Endometrial microvascular endothelial cells (primary cell): Measurements from ENCODE around the gene ZNF263. TPM values are rescaled to one million over a fixed set of nuclear protein-coding genes. Genes with fewer than 3 reads are reported as not detected.
"Not testable (repeated sequence)": the region's sequence is repeated elsewhere in the genome, so short reads cannot be mapped to it uniquely, and the experiment has no call there.

Source experiments
- in situ Hi-C: cut with HindIII; loops from 2 replicates; pipeline ENCODE4 v1.10.0; 2017; ENCODE audit warnings: low sequenced_read_pairs, low pct_unique_long_range_greater_than_20kb; ENCODE audit errors: inconsistent ontology term
- total RNA-seq: library from RNA; depleted of rRNA; stranded (reverse); fragments of >200 nt; gene quantifications from one replicate; pipeline ENCODE4 v1.2.3, GENCODE V29; 2015; ENCODE audit errors: inconsistent ontology term

Gene ZNF263
- total RNA-seq, 1 donor from 2014 or later: 44.5 TPM

DNA sequence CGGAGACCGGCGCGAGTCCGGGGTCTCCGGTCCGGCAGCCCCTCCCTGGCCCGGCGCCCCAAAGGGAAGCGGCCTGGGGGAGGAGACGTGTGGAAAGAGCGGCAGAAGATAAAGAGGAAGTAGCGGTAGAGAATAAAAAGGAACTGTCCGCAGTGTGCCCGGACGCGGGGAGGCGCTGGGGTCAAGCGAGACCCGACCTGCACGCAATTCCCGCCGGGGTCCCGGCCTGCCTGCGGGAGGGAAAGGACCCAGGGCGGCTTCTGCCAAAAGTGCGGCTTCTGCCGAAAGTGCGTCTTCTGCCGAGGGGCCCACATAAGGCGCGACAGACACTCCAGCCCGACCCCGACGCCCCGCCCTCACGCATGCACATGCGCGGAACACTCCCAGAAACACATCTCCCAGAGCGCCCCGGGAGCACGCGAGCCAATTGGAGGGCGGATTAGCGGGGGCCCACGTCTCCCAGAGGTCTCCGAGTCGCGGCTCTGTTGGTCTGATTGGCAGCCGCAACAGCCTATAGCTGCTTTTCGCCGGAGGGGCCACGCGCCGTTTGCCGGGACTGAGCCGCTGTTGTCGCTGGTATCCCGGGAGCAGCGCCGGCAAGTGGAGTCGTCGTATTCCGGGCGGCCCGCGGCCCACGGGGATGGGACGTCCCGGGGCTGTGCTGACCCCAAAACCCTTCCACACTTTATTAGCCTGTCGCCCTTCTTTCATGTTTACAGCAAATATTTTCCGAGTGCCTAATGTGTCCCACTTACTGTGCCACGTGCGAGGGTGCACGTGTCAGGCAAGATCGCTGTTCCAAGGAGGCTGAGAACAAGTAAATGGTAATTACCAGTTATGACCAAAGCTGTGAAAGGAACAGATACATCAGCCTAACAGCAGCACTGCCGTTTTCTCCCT is 18.9 kb upstream of the ZNF263 start:
- in situ Hi-C loops: no loop called here

GRCh38 chr16:3266873-3267537 is 16.3 kb upstream of the ZNF263 start:
- in situ Hi-C loops: no loop called here

- in situ Hi-C loops: no loop called here
These were observed 15.0 kb upstream of the ZNF263 start for GRCh38 chr16:3268294-3268693.

DNA sequence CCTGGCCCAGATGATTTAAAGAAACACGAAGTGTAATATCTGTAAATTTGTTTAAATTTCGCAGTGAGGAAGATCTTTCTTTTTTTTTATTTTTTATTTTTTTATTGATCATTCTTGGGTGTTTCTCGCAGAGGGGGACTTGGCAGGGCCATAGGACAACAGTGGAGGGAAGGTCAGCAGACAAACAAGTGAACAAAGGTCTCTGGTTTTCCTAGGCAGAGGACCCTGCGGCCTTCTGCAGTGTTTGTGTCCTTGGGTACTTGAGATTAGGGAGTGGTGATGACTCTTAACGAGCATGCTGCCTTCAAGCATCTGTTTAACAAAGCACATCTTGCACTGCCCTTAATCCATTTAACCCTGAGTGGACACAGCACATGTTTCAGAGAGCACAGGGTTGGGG is 12.6 kb upstream of the ZNF263 start:
- in situ Hi-C loops: not testable (repeated sequence)

DNA sequence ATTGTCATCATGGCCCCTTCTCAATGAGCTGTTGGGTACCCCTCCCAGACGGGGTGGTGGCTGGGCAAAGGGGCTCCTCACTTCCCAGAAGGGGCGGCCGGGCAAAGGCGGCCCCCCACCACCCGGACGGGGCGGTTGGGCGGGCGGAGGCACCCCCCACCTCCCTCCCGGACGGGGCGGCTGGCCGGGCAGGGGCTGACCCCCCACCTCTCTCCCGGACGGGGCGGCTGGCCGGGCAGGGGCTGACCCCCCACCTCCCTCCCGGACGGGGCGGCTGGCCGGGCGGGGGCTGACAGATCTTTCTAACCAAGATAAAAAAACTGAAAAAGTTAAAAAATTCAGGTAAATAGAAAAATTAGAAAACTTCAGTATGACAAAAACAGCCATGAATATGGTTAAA is 12.0 kb upstream of the ZNF263 start:
- in situ Hi-C loops: not testable (repeated sequence)

GRCh38 chr16:3274490-3274889 is 8.8 kb upstream of the ZNF263 start:
- in situ Hi-C loops: no loop called here

GRCh38 chr16:3274947-3275346 is 8.3 kb upstream of the ZNF263 start:
- in situ Hi-C loops: no loop called here

- in situ Hi-C loops: no loop called here
These were observed 6.6 kb upstream of the ZNF263 start for GRCh38 chr16:3276679-3277078.

GRCh38 chr16:3281222-3281820 is 2.0 kb upstream of the ZNF263 start:
- in situ Hi-C loops: no loop called here

- in situ Hi-C loops: no loop called here
These were observed 1.1 kb upstream of the ZNF263 start for GRCh38 chr16:3282103-3282729.

DNA sequence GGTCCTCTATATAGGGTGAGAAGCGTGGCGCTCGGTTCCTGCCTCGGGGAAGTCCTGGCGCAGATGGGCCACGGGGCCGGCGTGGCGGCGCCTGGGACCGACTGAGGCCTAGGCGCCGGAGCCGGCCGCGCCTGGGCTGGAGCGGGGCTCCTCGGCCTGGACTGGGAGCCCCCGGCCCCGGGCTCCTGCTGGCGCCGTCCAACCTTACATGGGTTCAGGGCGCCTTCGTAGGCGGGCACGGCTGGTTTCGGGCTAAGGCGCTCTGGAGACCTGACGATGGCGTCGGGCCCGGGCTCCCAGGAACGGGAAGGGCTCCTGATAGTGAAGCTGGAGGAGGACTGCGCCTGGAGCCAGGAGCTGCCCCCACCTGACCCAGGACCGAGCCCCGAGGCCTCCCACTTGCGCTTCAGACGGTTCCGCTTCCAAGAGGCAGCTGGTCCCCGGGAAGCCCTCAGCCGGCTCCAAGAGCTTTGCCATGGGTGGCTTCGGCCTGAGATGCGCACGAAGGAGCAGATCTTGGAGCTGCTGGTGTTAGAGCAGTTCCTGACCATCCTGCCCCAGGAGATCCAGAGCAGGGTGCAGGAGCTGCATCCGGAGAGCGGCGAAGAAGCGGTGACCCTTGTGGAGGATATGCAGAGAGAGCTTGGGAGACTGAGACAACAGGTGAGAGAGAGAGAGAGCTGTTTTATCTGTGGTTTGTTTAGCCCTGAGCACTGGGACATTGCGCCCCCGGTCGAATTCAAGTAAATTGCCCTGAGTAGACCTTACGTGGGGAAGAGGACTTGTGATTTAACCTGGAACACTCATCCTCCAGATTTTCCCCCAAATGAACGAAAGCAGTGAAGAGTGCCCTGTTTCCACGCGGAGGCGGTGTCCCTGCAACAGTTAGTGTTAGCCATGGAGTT is 504 bp downstream of the ZNF263 start:
- in situ Hi-C loops: no loop called here

- in situ Hi-C loops: no loop called here
These were observed 1.8 kb downstream of the ZNF263 start for GRCh38 chr16:3285131-3285530.

- in situ Hi-C loops: no loop called here
These were observed 6.8 kb downstream of the ZNF263 start for GRCh38 chr16:3289998-3290673.

DNA sequence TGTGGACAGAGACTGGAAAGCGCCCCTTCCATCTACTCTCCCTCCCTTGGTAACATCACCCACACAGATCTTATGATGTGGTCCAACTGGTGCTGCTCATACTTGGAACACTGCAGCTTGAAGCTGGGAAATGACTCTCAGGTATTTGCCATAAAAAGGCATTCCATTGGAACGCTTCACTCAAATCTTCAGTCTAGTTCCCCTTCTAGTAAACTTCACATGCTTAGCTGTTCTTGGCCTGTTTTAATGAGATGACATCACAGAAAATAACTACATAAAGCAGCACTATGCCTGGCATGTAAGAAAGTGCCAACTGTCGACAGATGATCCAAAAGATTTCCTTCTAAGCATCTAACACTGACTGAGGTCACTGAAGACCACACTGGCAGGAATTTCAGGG is 9.3 kb downstream of the ZNF263 start:
- in situ Hi-C loops: no loop called here

DNA sequence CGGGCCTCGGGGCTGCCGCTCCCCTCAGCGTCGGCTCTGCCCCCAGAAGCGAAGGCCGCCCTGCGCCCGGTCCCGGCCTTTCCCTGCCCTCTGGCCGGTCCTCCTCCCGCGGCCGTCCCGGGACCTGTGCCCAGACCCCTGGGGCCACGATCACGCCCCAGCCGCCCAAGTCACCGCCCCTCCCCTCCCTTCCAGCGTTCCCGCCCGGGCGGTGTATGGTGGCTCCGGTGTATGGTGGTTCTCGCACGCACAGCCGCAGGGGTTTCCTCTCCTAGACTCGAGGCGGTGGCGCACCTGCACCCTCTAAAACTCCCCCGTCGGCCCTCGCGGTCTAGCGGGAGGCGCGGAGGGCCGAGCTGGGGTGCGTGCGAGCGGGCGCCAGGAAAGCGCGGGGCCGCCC is 11.9 kb downstream of the ZNF263 start:
- in situ Hi-C loops: no loop called here

DNA sequence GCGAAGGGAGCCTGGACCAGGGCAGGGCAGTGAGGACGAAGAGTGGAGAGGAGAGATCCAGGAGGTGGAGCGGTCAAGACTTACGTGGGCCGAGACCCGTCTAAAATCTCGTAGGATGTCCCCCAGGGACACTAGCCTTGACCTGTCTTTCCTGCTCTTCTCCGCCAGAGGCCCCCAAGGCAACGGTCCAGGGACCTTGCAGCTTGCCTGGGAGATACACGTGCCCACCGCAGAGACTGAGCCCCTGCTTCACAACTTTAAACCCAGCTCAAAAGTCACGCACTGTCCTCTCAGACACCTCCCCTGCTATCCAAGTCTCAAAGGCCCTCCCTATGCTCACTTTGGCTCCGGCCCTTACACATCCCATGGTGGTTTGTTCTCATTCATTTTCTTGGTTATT is 12.5 kb downstream of the ZNF263 start:
- in situ Hi-C loops: no loop called here

DNA sequence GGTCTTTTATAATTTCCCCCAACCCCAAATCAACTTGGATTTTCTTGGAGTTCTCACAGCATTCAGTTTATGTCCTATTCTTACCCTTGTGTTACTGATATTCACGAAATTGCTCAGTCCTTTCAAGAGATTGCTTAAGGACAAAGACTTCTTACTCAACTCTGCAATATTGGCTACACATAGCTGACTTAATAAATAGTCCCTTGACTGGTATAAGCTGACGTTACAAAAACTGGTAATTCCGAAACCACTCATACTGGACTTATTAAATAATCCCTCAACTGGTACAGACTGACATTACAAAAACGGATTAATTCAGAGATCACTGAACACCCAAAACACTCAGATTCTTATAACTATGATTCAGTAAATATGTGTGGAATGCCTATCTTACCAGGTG is 21.1 kb downstream of the ZNF263 start:
- in situ Hi-C loops: no loop called here
